RKO (cell line): ENCODE measurements around the gene SCAND1.

Experiments
- DNase-seq: peaks from one replicate; pipeline ENCODE4 v3.0.0-alpha.2; 2016; ENCODE audit warnings: low spot score

SCAND1 gene

DNA sequence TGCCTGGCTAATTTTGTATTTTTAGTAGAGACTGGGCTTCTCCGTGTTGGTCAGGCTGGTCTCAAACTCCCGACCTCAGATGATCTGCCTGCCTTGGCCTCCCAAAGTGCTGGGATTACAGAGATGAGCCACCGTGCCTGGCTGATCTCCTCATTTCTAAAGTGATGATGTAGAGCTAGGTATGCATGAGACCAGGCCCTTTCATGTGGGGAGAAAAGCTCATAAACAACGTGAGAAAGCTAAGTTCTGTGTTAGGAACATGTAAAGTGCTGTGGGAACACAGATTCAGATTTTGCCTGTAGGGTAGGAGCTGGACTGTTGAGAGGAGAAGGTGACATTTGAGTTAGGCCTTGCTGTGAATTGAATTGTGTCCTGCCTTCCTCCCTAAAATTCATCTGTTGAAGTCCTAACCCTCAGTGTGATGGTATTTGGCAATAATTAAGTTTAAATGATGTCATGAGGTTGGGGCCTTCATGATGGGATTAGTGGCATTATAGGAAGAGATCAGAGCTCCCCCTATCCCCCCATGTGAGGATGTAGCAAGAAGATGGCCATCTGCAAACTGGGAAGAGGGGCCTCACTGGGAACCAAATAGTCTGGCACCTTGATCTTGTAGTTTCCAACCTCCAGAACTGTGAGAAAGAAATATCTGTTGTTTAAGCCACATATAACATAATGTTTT, 49.2 kb downstream of the SCAND1 start:
- DNase-seq: no peak

- no peak for DNase-seq
These were observed 50.5 kb downstream of the SCAND1 start for GRCh38 chr20:35903843-35904242.
